Measurements from ENCODE around the gene EPAS1. TPM values are rescaled to one million over a fixed set of nuclear protein-coding genes. Genes with fewer than 3 reads are reported as not detected.
A peak's percentile ranks its signal among the peaks of the same experiment; 100 is the strongest.

The EPAS1 gene
- total RNA-seq, 4 donors from 2014 or later: 35.0 to 465 (median 202) TPM

GRCh38 chr2:46299365-46300263 is 2.4 kb downstream of the EPAS1 start:
- H3K4me1 ChIP-seq: no peaks in the 10 kb centered on the region
- H3K9me3 ChIP-seq: no peaks in the 10 kb centered on the region
- peak overlapping the region; percentile 88 to 94 for H3K27ac ChIP-seq
- no peaks in the 10 kb centered on the region for H3K27me3 ChIP-seq
- TF ChIP-seq POLR2A (IDR thresholded peaks at IDR 0.05) (peak; percentile 26 to 33), CTCF (IDR thresholded peaks at IDR 0.05) (peak in 1 of 4 experiments; percentile 3)
- intact Hi-C loops (cut with DNase I; ENCODE audit: low total_unique reads): loop anchor here (10.0 kb wide), 1 partner anchor 55 kb away; no protein-coding TSS in a partner anchor
- peak overlapping the region; percentile 72 to 83 for H3K4me3 ChIP-seq
- peak; percentile 74 for DNase-seq
- no peaks in the 10 kb centered on the region for H3K36me3 ChIP-seq

- Histone ChIP-seq H3K4me3 (peak overlapping the region; percentile 72 to 83), H3K4me1 (no peaks in the 10 kb centered on the region), H3K27ac (peak overlapping the region; percentile 88 to 94), H3K36me3 (no peaks in the 10 kb centered on the region), H3K27me3 (no peaks in the 10 kb centered on the region), H3K9me3 (no peaks in the 10 kb centered on the region)
- no peak for DNase-seq
- TF ChIP-seq CTCF (IDR thresholded peaks at IDR 0.05) (no peak), POLR2A (IDR thresholded peaks at IDR 0.05) (no peak)
- intact Hi-C loops (cut with DNase I; ENCODE audit: low total_unique reads): no loop called here
These were observed 3.2 kb downstream of the EPAS1 start for GRCh38 chr2:46300406-46300832.

- peak overlapping the region in 1 of 2 donors; percentile 94 for H3K27ac ChIP-seq
These were observed 4.9 kb downstream of the EPAS1 start for GRCh38 chr2:46302005-46302695.

GRCh38 chr2:46303233-46303632 is 6.0 kb downstream of the EPAS1 start:
- no peaks in the 10 kb centered on the region for H3K27me3 ChIP-seq
- intact Hi-C loops (cut with DNase I; ENCODE audit: low total_unique reads): no loop called here
- no peak for DNase-seq
- H3K4me1 ChIP-seq: peaks cover 3 to 7% of the 10 kb centered on the region in 2 donors
- H3K27ac ChIP-seq: peak overlapping the region in 1 of 2 donors; percentile 94
- no peak overlapping the region for H3K4me3 ChIP-seq
- H3K9me3 ChIP-seq: no peaks in the 10 kb centered on the region
- H3K36me3 ChIP-seq: no peaks in the 10 kb centered on the region
- TF ChIP-seq POLR2A (IDR thresholded peaks at IDR 0.05): no peak
- TF ChIP-seq CTCF (IDR thresholded peaks at IDR 0.05): no peak

More at GRCh38 chr2:46302005-46302695, 4.9 kb downstream of the EPAS1 start:
- DNase-seq: no peak
- Histone ChIP-seq H3K4me3 (no peak overlapping the region), H3K4me1 (no peaks in the 10 kb centered on the region), H3K27me3 (no peaks in the 10 kb centered on the region), H3K36me3 (no peaks in the 10 kb centered on the region), H3K9me3 (no peaks in the 10 kb centered on the region)
- intact Hi-C loops (cut with DNase I; ENCODE audit: low total_unique reads): no loop called here
- TF ChIP-seq POLR2A (IDR thresholded peaks at IDR 0.05): no peak
- TF ChIP-seq CTCF (IDR thresholded peaks at IDR 0.05): no peak

- Histone ChIP-seq H3K36me3 (no peaks in the 10 kb centered on the region), H3K27me3 (no peaks in the 10 kb centered on the region), H3K4me3 (no peak overlapping the region), H3K4me1 (peaks cover 6 to 7% of the 10 kb centered on the region in 2 donors), H3K27ac (peak overlapping the region in 1 of 2 donors; percentile 94), H3K9me3 (no peaks in the 10 kb centered on the region)
- intact Hi-C loops (cut with DNase I; ENCODE audit: low total_unique reads): no loop called here
- no peak for TF ChIP-seq CTCF (IDR thresholded peaks at IDR 0.05)
- TF ChIP-seq POLR2A (IDR thresholded peaks at IDR 0.05): no peak
- DNase-seq: no peak
These were observed 6.6 kb downstream of the EPAS1 start for GRCh38 chr2:46303822-46304221.

Measured in uterus (tissue), 4 donors.